H9 (cell line): Measurements from ENCODE around the gene MECP2. TPM values are rescaled to one million over a fixed set of nuclear protein-coding genes. Genes with fewer than 3 reads are reported as not detected.
A peak's percentile ranks its signal among the peaks of the same experiment; 100 is the strongest.

Experiments
- DNase-seq: peaks from one replicate; pipeline ENCODE4 v3.0.0-alpha.2; 2017
- H2AFZ ChIP-seq: one replicate; pipeline ENCODE4 v1.6.1; 2013; ENCODE audit warnings: mild to moderate bottlenecking, low read length, control low read depth, moderate library complexity
- H2AK5ac ChIP-seq: 2 replicates; pipeline ENCODE4 v1.6.1; 2013; ENCODE audit warnings: low read length, control low read depth, mixed read lengths; ENCODE audit not compliant: insufficient read length
- H2BK120ac ChIP-seq: one replicate; pipeline ENCODE4 v1.6.1; 2013; ENCODE audit warnings: low read depth, mild to moderate bottlenecking, low read length, control low read depth, inconsistent platforms; ENCODE audit not compliant: poor library complexity, severe bottlenecking
- H2BK12ac ChIP-seq: 2 replicates; pipeline ENCODE4 v1.6.1; 2013; ENCODE audit warnings: low read length, control low read depth, mixed read lengths, low read depth; ENCODE audit not compliant: insufficient read length
- H2BK15ac ChIP-seq: 2 replicates; pipeline ENCODE4 v1.6.1; 2013; ENCODE audit warnings: low read depth, low read length, control low read depth
- H2BK20ac ChIP-seq: one replicate; pipeline ENCODE4 v1.6.1; 2013; ENCODE audit warnings: low read depth, mild to moderate bottlenecking, low read length, control low read depth, inconsistent platforms; ENCODE audit not compliant: poor library complexity, severe bottlenecking
- H2BK5ac ChIP-seq: 2 replicates; pipeline ENCODE4 v1.6.1; 2013; ENCODE audit warnings: low read length, control low read depth, mixed read lengths; ENCODE audit not compliant: insufficient read length
- H3K14ac ChIP-seq: 2 replicates; pipeline ENCODE4 v1.6.1; 2013; ENCODE audit warnings: low read length, control low read depth; ENCODE audit not compliant: insufficient read depth
- H3K18ac ChIP-seq: 2 replicates; pipeline ENCODE4 v1.6.1; 2013; ENCODE audit warnings: low read depth, mild to moderate bottlenecking, mixed read lengths, low read length, control low read depth; ENCODE audit not compliant: insufficient read length
- H3K23ac ChIP-seq: 2 replicates; pipeline ENCODE4 v1.6.1; 2013; ENCODE audit warnings: low read length, control low read depth, mixed read lengths, low read depth; ENCODE audit not compliant: insufficient read length
- H3K23me2 ChIP-seq: 2 replicates; pipeline ENCODE4 v1.6.1; 2013; ENCODE audit warnings: low read depth, mild to moderate bottlenecking, mixed read lengths, low read length, control low read depth; ENCODE audit not compliant: insufficient read length, poor library complexity, severe bottlenecking
- H3K27ac ChIP-seq: 2 replicates; pipeline ENCODE4 v1.5.1; 2013; ENCODE audit warnings: low read length, control low read depth, mixed read lengths, low read depth; ENCODE audit not compliant: insufficient read length
- H3K27me3 ChIP-seq: 2 replicates; pipeline ENCODE4 v1.6.1; 2013; ENCODE audit warnings: low read length, control low read depth, inconsistent platforms; ENCODE audit not compliant: insufficient read depth
- H3K4ac ChIP-seq: 2 replicates; pipeline ENCODE4 v1.6.1; 2013; ENCODE audit warnings: low read depth, mild to moderate bottlenecking, control low read depth, inconsistent platforms, low read length, moderate library complexity
- H3K4me1 ChIP-seq: 2 replicates; pipeline ENCODE4 v1.6.1; 2013; ENCODE audit warnings: low read length, control low read depth, inconsistent platforms; ENCODE audit not compliant: insufficient read depth
- H3K4me2 ChIP-seq: 2 replicates; pipeline ENCODE4 v1.6.1; 2013; ENCODE audit warnings: low read length, control low read depth, mixed read lengths; ENCODE audit not compliant: insufficient read length, insufficient read depth
- H3K56ac ChIP-seq: 2 replicates; pipeline ENCODE4 v1.6.1; 2013; ENCODE audit warnings: low read depth, mild to moderate bottlenecking, mixed read lengths, low read length, control low read depth; ENCODE audit not compliant: insufficient read length
- H3K79me1 ChIP-seq: 2 replicates; pipeline ENCODE4 v1.6.1; 2013; ENCODE audit warnings: low read depth, mild to moderate bottlenecking, moderate library complexity, low read length, control low read depth, inconsistent platforms; ENCODE audit not compliant: insufficient read depth, poor library complexity, severe bottlenecking
- H3K79me2 ChIP-seq: 2 replicates; pipeline ENCODE4 v1.6.1; 2013; ENCODE audit warnings: low read length, control low read depth, inconsistent platforms; ENCODE audit not compliant: insufficient read depth
- H3K9ac ChIP-seq: 2 replicates; pipeline ENCODE4 v1.6.1; 2013; ENCODE audit warnings: low read length, control low read depth, mixed read lengths; ENCODE audit not compliant: insufficient read length; ENCODE audit errors: extremely low read depth
- H3K9me3 ChIP-seq: one replicate; pipeline ENCODE4 v1.6.1; 2013; ENCODE audit warnings: low read depth, low read length, inconsistent platforms; ENCODE audit not compliant: control insufficient read depth
- H3T11ph ChIP-seq: one replicate; pipeline ENCODE4 v1.6.1; 2013; ENCODE audit warnings: mild to moderate bottlenecking, low read length, control low read depth, inconsistent platforms
- H4K20me1 ChIP-seq: one replicate; pipeline ENCODE4 v1.6.1; 2013; ENCODE audit not compliant: control insufficient read depth, insufficient read length, insufficient read depth
- H4K5ac ChIP-seq: 2 replicates; pipeline ENCODE4 v1.6.1; 2013; ENCODE audit warnings: low read depth, mild to moderate bottlenecking, mixed read lengths, low read length, control low read depth; ENCODE audit not compliant: insufficient read length
- H4K8ac ChIP-seq: replicated peaks from 2 replicates; pipeline ENCODE4 v1.6.1; 2013; ENCODE audit warnings: low read length, control low read depth, mixed read lengths, low read depth; ENCODE audit not compliant: insufficient read length
- H4K91ac ChIP-seq: 2 replicates; pipeline ENCODE4 v1.6.1; 2013; ENCODE audit warnings: low read depth, mild to moderate bottlenecking, moderate library complexity, mixed read lengths, low read length, control low read depth; ENCODE audit not compliant: insufficient read length
- H3K27ac Mint-ChIP-seq, 3 experiments: 2 replicates in 2 of 3; 3 replicates in 1 of 3; pipeline ENCODE4 v1.8.0; 2020 to 2021; ENCODE audit warnings: mixed read lengths in 3 of 3, mild to moderate bottlenecking in 1 of 3, moderate library complexity in 1 of 3
- H3K27me3 Mint-ChIP-seq: 2 replicates; pipeline ENCODE4 v1.8.0; 2021; ENCODE audit warnings: low read depth, mild to moderate bottlenecking, moderate library complexity, mixed read lengths
- H3K36me3 Mint-ChIP-seq, 3 experiments: 2 replicates in 2 of 3; 3 replicates in 1 of 3; pipeline ENCODE4 v1.8.0; 2020 to 2021; ENCODE audit warnings: low read depth in 3 of 3, mixed read lengths in 3 of 3; ENCODE audit not compliant: insufficient read depth in 1 of 3
- H3K4me1 Mint-ChIP-seq, 2 experiments: 2 replicates each; pipeline ENCODE4 v1.8.0; 2020; ENCODE audit warnings: mixed read lengths in 2 of 2
- H3K4me3 Mint-ChIP-seq, 2 experiments: 2 replicates in 1 of 2; 3 replicates in 1 of 2; pipeline ENCODE4 v1.8.0; 2020 to 2021; ENCODE audit warnings: mild to moderate bottlenecking in 2 of 2, mixed read lengths in 2 of 2, moderate library complexity in 1 of 2
- H3K9me3 Mint-ChIP-seq, 2 experiments: 2 replicates in 1 of 2; 3 replicates in 1 of 2; pipeline ENCODE4 v1.8.0; 2020; ENCODE audit warnings: mild to moderate bottlenecking in 2 of 2, mixed read lengths in 2 of 2, moderate library complexity in 1 of 2
- WGBS: extraction: QIAGEN DNeasy Blood & Tissue Kit; methylation state at CpG from one replicate; pipeline ENCODE4 v1.1.7; 2013; ENCODE audit warnings: missing lambda C conversion rate, low lambda C conversion rate, mixed read lengths; ENCODE audit not compliant: insufficient read length; ENCODE audit errors: extremely low coverage; 5-methylcytosine and 5-hydroxymethylcytosine counted together
- microRNA-seq: library from miRNA; unstranded; fragments of <30 nt; microRNA quantifications from one replicate; pipeline ENCODE4, GENCODE V29; 2020; ENCODE audit warnings: borderline microRNAs expressed
- total RNA-seq: library from RNA; stranded (reverse); gene quantifications from 2 replicates; pipeline ENCODE4 v1.2.1, GENCODE V29; 2021
- TF ChIP-seq, protein P1 (sequence below): fragments of 200-600 bp; sonication (generic); conservative IDR thresholded peaks from 3 replicates; pipeline ENCODE4 v1.8.0; 2021; ENCODE audit warnings: antibody characterized with exemption, mild to moderate bottlenecking

MECP2 gene
- total RNA-seq, 1 experiment from 2014 or later: 32.2 TPM

DNA sequence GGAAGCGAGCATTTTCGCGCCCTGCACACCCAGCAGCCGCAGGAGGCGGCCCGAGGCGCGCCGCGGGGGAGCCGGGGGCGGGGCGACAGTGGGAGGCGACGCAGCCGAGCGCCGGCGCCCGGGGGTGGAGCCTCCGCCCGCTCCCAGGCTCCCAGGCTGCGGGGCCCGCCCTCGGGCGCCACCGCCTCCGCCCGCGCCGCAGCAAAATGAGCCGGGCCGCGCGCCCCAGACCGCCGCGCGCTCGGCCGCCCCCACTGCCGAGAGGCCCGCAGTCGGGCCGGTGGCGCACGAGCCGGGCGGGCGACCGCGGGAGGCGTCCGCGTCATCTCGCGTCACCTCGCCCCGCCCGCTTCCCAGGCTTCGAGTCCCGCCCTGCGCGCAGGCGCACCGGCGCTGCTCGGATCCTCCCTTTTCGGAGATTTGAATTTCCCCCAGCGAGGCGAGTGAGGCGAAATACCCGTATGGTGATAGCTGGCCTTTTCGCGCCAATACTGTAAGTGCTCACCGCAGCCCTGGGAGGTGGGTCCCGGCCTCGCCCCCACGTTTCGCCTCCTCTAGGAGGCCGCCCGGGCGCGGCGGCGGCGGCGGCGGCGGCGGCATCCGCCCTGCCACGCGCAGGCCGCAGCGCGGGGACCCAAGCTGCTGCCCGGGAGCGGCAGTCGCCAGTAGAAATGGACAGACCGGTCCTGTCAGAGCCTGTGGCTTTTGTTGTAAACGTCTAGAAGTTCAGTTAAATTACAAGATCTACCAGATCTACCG is 125.0 kb downstream of the MECP2 start, which contains the start of gene TMEM187:
TSS of gene TMEM187 (plus strand) at position 387 of the 759 bp plus-strand sequence. CDS start 9,309 bp downstream, outside the sequence.
- H2AK5ac ChIP-seq: no peak within 1 kb of the TSS
- H2BK15ac ChIP-seq: no peak within 1 kb of the TSS
- DNase-seq: peak; percentile 79
- TF ChIP-seq, protein P1, sequence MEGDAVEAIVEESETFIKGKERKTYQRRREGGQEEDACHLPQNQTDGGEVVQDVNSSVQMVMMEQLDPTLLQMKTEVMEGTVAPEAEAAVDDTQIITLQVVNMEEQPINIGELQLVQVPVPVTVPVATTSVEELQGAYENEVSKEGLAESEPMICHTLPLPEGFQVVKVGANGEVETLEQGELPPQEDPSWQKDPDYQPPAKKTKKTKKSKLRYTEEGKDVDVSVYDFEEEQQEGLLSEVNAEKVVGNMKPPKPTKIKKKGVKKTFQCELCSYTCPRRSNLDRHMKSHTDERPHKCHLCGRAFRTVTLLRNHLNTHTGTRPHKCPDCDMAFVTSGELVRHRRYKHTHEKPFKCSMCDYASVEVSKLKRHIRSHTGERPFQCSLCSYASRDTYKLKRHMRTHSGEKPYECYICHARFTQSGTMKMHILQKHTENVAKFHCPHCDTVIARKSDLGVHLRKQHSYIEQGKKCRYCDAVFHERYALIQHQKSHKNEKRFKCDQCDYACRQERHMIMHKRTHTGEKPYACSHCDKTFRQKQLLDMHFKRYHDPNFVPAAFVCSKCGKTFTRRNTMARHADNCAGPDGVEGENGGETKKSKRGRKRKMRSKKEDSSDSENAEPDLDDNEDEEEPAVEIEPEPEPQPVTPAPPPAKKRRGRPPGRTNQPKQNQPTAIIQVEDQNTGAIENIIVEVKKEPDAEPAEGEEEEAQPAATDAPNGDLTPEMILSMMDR: no peak
- H2BK20ac ChIP-seq: no peak within 1 kb of the TSS
- no CpG with 5 or more reads among the region's 103 CpGs for WGBS
- H3K9ac ChIP-seq: peak within 1 kb of the TSS; percentile 99
- H3T11ph ChIP-seq: peak within 1 kb of the TSS; percentile 73
- H3K18ac ChIP-seq: peak within 1 kb of the TSS; percentile 100
- peak within 1 kb of the TSS; percentile 100 for H3K14ac ChIP-seq
- H3K36me3 Mint-ChIP-seq: peaks cover 6 to 18% (median 8%) of the 10 kb centered on the region in 3 experiments
- no peaks in the 10 kb centered on the region for H4K20me1 ChIP-seq
- peak within 1 kb of the TSS; percentile 100 for H3K27ac Mint-ChIP-seq
- H3K79me1 ChIP-seq: no peaks in the 10 kb centered on the region
- H3K56ac ChIP-seq: peak within 1 kb of the TSS; percentile 83
- H4K8ac ChIP-seq: no peak within 1 kb of the TSS
- H3K27ac ChIP-seq: peak within 1 kb of the TSS; percentile 94
- H3K9me3 Mint-ChIP-seq: peaks cover 4 to 11% of the 10 kb centered on the region in 2 experiments; a peak in 4 of 5 replicates
- peak within 1 kb of the TSS; percentile 81 for H4K91ac ChIP-seq
- peaks cover 18% of the 10 kb centered on the region for H3K23me2 ChIP-seq
- peak within 1 kb of the TSS; percentile 88; the same call in 1 of the 2 replicates for H3K4ac ChIP-seq
- peaks cover 27 to 36% of the 10 kb centered on the region in 2 experiments for H3K4me1 Mint-ChIP-seq
- H3K23ac ChIP-seq: no peak within 1 kb of the TSS
- H2AFZ ChIP-seq: no peak within 1 kb of the TSS
- H3K79me2 ChIP-seq: peaks cover 21% of the 10 kb centered on the region; the same call in 1 of the 2 replicates
- H3K27me3 ChIP-seq: no peaks in the 10 kb centered on the region
- H3K4me3 Mint-ChIP-seq: peak within 1 kb of the TSS; percentile 100
- peak within 1 kb of the TSS; percentile 98 for H2BK120ac ChIP-seq
- H3K9me3 ChIP-seq: no peaks in the 10 kb centered on the region
- H2BK12ac ChIP-seq: peak within 1 kb of the TSS; percentile 41
- peak within 1 kb of the TSS; percentile 94 for H2BK5ac ChIP-seq
- H3K4me2 ChIP-seq: peak within 1 kb of the TSS; percentile 48
- no peaks in the 10 kb centered on the region for H3K27me3 Mint-ChIP-seq
- H4K5ac ChIP-seq: peak within 1 kb of the TSS; percentile 88
- H3K4me1 ChIP-seq: no peaks in the 10 kb centered on the region; the same call in 1 of the 2 replicates

Small RNA genes lying within 50 kb of the gene (microRNA-seq; reads per million reads assigned to microRNA genes)
- gene MIR3202-1 (not detected), gene MIR3202-2 (not detected), gene MIR718 (not detected)

Other genes with a start within 250 kb of the MECP2 start
- gene L1CAM, start 211.5 kb downstream of the MECP2 start, total RNA-seq: 19.9 and 22.7 TPM in 2 replicates
- not detected in 2 replicates for gene AVPR2, start 193.0 kb downstream of the MECP2 start, total RNA-seq
- 37.8 and 40.6 TPM in 2 replicates for gene ARHGAP4, start 171.5 kb downstream of the MECP2 start, total RNA-seq
- gene NAA10, start 162.7 kb downstream of the MECP2 start, total RNA-seq: 101 and 103 TPM in 2 replicates
- 7.1 and 8.4 TPM in 2 replicates for gene RENBP, start 153.1 kb downstream of the MECP2 start, total RNA-seq
- gene HCFC1, start 125.9 kb downstream of the MECP2 start, total RNA-seq: 137 and 144 TPM in 2 replicates
- 1.9 and 2.7 TPM in 2 replicates for gene TMEM187, start 125.0 kb downstream of the MECP2 start, total RNA-seq
- gene IRAK1, start 77.8 kb downstream of the MECP2 start, total RNA-seq: 85.3 and 98.4 TPM in 2 replicates
- not detected in 2 replicates for gene OPN1LW, start 46.5 kb upstream of the MECP2 start, total RNA-seq
- not detected in 2 replicates for gene OPN1MW, start 84.9 kb upstream of the MECP2 start, total RNA-seq
- gene OPN1MW2, start 122.0 kb upstream of the MECP2 start, total RNA-seq: not detected in 2 replicates
- not detected in 2 replicates for gene OPN1MW3, start 159.9 kb upstream of the MECP2 start, total RNA-seq
- gene TEX28, start 197.4 kb upstream of the MECP2 start, total RNA-seq: not detected in 2 replicates
- not detected in 2 replicates for gene TKTL1, start 198.1 kb upstream of the MECP2 start, total RNA-seq